Skin epidermis (tissue), 12 donors: ENCODE measurements around the gene MGAT5.

ENCODE experiments used
- H3K27ac ChIP-seq, 21 experiments: fragments of 200-600 bp; sonication (generic) in 11 of 21; one replicate each; pipeline ENCODE4 v1.5.0; 2020; ENCODE audit warnings: mild to moderate bottlenecking in 3 of 21, inconsistent platforms in 2 of 21, moderate library complexity in 2 of 21
- H3K4me3 ChIP-seq, 7 experiments: fragments of 200-600 bp; sonication (generic) in 2 of 7; one replicate each; pipeline ENCODE4 v1.5.0; 2020; ENCODE audit warnings: inconsistent platforms in 2 of 7, mild to moderate bottlenecking in 2 of 7, moderate library complexity in 1 of 7

MGAT5 gene

DNA sequence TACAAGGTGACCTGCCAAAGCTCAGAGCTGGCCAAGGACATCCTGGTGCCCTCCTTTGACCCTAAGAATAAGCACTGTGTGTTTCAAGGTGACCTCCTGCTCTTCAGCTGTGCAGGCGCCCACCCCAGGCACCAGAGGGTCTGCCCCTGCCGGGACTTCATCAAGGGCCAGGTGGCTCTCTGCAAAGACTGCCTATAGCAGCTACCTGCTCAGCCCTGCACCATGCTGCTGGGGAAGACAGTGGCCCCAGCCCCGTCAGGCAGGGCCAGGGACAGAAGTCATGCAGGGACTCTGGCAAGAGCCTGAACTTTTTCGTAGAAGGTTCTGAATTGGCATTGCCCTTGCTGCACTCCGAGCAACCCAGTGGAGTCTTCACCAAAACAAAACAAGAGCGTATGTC, 194.8 kb downstream of the MGAT5 start:
- no peak overlapping the region for H3K4me3 ChIP-seq
- no peak overlapping the region for H3K27ac ChIP-seq

DNA sequence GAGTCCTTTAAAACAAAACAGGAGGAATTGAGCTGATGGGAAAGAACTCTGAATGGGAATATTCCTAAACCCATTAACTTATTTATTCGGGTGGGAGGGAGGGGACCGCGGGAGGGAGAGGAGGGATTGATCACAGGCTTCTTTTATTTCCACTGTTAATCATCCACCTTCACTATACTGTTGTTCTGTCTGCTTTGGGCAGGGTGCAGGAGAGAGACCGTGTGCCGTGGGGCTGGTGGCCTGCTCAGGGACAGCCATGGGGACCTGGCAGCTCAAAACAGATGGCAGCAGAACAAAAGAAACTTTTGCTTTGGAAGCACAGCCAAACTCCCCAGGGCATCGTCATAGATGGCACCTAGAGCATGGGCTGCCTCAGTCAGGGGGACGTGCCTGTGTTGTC, 195.3 kb downstream of the MGAT5 start:
- H3K4me3 ChIP-seq = no peak overlapping the region

DNA sequence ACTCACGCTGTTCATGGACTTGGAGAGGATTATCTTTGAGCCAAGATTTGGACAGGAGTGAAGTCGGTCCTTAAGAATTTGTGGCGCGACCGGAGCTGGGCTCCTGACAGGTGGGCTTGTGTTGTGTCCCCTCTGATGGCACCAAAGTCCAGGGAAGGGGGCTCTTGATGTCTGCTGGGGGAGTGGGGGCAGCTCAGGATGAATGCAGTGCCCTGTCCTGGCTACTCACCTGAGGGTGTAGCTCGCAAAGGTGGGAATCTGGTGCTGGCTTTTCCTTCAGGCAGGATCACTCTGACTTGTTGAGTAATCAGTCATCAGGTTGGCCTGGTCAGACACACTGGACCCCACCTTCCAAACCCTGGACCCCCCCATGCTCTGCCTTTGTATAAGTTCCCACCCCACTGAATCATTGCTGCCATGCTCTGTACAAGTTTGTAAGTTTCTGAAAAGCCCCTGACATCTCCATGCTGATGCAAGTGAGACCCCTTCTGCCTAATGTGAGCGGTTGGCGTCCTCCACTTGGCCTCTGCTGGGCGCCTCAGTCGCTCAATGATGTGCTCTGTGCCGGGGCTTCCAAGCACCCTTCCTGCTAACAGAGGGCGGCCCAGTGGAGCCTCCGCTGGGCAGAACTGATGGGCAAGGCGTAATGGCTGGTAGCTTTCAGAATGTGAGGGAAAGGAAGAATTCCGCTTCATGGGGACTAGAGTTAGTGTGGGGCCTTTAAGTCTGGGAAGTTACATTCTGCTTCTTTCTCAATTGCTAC, 196.1 kb downstream of the MGAT5 start:
- Histone ChIP-seq H3K4me3 (no peak overlapping the region), H3K27ac (no peak overlapping the region)

More for the DNA sequence above, 195.3 kb downstream of the MGAT5 start:
- H3K27ac ChIP-seq = no peak overlapping the region

DNA sequence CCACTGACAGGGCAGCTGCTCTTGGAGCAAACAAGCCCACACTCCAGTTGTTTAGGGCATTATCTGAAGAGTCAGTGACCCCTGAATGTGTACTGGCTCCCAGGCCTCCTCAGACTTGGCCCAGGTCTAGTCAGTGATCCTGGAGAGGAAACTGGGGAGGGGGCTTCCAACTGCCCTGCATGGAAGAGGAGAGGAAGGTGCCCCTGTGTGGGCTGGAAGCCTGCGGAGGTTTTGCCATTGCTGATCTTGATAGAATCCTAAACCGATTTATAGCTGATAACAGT, 197.4 kb downstream of the MGAT5 start:
- H3K27ac ChIP-seq = no peak overlapping the region
- H3K4me3 ChIP-seq = no peak overlapping the region

DNA sequence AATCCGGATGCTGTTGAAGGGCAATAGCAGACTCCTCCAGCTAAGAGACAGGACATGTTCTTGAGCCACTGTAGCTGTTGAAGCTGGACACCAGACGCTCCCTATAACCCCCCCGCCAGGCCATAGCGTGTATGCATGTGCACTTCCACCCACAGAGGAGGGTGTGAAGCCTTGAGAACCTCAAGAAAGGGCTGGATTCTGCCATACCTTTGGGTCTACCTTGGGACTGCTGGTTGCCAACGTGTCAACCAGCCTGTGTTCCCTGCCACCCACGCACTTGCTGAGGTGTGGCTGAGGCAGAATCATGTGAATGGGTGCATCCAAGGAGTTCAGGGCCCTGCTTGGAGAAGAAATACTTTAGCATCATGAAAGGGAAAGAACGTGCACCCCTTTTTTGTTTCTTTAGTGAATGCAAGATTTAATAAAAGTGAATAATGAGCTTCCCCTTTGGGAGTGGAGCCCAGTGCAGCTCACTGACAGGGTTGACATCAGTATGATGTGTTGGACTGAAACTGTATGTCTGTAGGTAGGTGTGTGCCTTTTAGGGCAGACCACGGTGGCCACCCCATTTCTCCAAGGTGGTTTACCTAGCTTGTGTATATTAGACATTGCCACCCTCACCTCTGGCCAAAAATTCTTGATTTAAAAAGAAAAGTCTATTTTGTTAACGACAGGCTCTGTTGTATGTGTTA, 198.3 kb downstream of the MGAT5 start:
- H3K27ac ChIP-seq = no peak overlapping the region
- no peak overlapping the region for H3K4me3 ChIP-seq

DNA sequence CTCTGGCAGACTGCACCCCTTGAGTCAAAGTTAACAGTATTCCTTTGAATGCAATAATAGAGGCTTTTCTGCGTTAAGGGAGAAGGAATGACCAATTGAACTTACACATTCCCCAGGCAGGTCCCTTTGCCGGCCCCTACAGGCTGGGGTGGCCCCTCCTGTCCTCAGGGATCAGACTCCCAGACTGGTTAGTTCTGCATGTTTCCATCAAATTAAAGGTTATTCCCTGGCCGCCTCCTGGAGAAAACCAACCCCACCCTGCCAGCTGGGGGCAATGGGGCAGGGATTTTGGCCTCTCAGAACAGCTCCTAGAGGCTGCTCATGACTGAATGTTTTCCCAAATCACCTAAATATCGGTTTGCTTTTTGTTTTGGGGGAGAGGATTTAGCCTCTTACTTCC, 199.6 kb downstream of the MGAT5 start:
- no peak overlapping the region for H3K27ac ChIP-seq
- H3K4me3 ChIP-seq = no peak overlapping the region

DNA sequence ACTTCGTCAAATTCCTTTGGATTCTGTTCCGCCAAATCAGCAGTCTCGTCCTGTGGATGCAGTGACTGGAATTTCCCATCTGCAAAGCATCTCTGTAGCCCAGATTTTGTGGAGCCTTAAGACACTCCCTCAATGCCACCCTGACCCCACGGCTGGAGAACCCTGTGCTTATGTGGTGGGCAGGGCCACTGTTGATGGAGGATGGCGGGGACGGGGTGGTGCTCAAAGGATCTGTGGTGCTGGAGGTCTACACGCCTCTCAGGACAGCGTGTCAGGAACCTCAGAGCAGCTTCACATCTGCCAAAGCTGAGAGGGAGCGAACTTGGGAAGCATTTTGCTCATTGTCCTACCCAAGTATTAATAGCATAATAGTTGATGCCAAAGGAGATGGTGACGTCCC, 200.1 kb downstream of the MGAT5 start:
- Histone ChIP-seq H3K27ac (no peak overlapping the region), H3K4me3 (no peak overlapping the region)

DNA sequence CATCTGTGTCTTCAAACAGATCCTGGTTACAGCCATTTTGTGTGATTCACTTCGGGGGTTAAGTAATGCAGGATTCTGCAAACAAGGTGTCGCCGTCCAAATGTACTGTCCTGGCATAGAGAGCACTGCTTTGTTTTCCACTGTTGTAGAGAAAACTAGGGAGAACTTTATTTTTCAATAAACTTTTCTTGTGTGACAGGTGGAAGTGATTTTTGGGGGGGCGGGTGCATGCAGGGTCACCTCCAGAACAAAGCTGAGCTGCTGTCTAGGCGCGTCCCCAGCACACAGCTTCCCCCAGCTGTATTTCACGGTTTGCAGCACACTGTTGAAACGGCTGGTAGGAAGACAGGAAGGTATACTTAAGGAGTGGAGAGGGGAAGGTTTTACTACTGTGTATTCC, 200.6 kb downstream of the MGAT5 start:
- no peak overlapping the region for H3K4me3 ChIP-seq
- H3K27ac ChIP-seq = no peak overlapping the region

DNA sequence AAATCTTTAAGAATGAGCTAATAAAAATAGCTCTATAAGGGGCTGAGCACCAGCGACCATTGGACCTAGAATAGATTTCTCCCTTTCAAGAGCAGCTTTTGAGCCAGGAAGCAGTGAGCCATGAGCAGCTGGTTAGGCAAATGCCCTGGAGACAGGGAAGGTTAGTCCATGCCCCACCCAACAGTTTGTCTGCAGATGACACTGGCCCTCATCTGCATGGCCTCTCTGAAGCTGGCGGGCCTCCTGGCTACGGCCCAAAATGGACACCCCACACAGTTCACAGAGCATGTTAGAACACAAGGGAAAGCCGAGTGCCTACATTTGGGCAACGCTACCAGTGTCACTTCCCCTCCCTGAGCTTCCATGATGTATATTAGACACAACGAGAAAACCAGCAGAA, 201.1 kb downstream of the MGAT5 start:
- no peak overlapping the region for H3K27ac ChIP-seq

DNA sequence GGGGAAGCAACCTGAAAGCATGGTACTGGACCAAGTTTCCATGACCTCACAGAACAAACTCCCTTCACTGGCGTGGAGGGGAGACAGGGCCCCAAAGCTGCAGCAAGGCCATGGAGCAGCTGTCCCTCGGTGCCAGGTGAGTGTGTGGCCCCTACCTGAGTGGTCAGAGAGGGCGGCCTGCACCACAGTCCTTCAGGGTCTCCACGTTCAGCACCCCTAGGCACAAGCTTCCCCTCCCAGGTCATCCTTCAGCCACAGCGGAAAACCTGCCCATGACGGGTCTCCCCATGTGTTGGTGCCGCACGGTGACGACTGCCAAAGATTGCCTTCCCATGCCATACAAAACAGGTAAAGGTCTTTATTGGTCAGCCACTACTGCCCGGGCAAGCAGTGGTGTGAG, 201.6 kb downstream of the MGAT5 start:
- H3K27ac ChIP-seq = no peak overlapping the region
- H3K4me3 ChIP-seq = no peak overlapping the region

More for the DNA sequence above, 201.1 kb downstream of the MGAT5 start:
- no peak overlapping the region for H3K4me3 ChIP-seq

DNA sequence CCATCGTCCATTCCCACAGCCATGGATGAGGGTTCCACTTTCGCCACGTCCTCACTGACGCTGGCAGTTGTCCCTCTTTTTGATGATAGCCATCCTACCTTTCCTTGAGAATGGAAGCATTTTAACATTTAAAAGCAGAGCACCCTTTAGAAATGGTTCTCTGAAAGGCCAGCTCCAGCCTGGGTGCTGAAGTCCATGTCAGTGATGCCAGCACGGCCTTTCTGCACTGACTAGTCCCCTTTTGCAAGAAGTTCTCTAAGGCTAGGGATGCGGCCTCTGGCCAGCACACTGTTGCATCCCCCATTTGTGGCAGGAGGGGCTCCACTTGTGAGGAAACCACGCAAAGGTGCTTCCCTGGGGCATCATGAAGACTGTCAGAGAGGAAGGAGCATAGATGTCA, 203.5 kb downstream of the MGAT5 start:
- H3K27ac ChIP-seq = no peak overlapping the region
- H3K4me3 ChIP-seq = no peak overlapping the region

DNA sequence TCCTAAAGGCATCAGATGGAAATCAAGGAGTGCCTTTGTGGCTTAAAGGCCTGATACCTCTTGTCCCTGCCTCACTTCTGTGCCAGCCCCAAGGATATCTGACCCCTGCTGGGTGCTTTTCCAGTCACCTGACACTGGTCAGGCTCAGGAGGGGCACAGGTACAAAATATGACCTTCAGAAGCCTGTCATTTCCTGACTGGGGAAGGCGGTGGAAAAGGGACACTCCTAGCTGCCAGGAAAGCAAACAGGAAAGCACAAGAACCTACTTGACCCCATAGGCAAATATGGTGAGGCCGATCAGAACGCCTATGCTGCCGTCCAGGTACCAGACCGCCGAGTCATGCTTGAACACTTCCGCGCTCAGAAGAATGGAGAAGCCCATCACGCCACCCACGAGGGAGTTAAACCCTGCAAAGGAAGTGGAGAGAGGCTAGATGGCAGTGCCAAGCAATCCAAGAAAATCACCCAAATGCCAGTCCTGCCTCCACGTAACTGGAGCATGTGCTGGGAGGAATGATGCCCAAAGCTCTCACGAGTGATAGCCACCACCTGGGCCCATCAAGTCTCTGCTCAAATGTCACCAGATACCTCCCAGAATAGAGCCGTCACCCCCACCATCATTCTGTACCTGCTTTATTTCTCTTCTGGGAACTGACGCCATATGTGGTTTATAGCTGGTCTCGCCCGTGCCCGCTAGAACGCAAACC, 204.0 kb downstream of the MGAT5 start:
- no peak overlapping the region for H3K27ac ChIP-seq
- H3K4me3 ChIP-seq = no peak overlapping the region

DNA sequence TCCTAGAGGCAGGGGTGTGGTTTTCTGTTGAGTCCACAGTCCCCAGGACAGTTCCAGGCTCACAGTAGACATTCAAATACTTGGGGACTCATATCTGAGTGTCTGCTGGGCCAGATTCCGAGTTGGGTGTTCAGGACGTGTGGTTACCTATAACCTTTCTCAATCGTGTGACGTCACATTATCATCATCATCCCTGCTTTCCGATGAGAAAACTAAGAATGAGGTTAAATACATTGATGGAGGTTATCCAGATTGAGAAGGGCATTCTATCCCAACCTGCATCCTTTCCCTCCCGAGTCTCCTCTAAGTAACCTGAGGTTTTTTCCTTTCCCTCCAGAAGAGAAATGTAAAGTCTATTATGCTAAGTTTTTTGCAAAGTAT, 204.6 kb downstream of the MGAT5 start:
- no peak overlapping the region for H3K4me3 ChIP-seq
- no peak overlapping the region for H3K27ac ChIP-seq

DNA sequence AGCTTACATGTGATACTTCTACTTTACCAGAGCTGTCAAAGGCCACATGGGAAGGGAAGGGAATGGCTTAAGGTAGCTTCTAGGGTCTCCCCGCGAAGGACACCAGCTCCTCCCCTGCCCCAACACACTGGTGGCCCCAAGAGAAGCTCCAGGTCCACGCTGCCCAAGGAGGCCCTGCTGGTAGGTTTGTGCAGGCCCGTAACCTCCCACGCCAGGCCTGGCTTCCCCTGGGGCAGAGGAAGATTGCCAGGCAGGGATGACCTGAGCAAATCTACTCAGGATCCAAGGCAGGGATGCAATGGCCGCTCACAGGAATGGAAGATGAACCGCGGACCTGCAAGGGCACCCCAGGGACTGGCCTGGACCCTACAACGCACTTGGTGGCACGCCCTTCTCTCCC, 205.1 kb downstream of the MGAT5 start:
- H3K27ac ChIP-seq = no peak overlapping the region
- no peak overlapping the region for H3K4me3 ChIP-seq

DNA sequence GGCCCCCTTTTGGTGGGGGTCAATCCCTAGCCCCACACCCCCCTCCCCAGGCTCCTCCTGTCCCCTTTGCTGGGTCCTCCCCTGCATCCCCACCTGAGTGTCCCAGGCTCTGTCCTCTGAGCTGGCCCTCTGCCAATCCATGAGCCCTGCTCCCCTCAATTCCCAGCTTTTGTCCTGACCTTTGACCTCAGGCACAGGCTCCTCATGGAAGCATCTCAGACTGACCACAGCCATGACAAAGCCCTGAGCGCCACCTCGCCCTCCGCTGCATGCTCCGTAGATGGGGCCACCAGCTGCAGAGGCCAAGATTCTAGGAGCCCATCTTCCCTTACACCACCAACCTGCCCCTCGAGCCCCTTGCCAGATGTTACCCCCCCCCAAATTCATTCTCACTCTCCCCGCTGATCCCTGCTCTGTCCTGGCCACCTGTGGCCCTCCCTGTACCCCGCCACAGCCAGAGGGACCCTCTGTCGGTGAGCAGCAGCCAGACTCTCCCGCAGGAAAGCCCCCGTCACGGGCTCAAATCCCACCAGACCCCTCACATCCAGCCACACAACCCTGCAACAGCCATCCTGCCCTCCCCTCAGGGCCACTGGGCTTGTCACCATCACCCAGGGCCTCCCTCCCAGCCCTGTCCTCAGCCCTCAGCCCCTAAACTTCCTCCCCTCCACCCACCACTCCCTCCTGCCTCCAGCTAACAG, 206.0 kb downstream of the MGAT5 start:
- no peak overlapping the region for H3K27ac ChIP-seq
- H3K4me3 ChIP-seq = no peak overlapping the region

DNA sequence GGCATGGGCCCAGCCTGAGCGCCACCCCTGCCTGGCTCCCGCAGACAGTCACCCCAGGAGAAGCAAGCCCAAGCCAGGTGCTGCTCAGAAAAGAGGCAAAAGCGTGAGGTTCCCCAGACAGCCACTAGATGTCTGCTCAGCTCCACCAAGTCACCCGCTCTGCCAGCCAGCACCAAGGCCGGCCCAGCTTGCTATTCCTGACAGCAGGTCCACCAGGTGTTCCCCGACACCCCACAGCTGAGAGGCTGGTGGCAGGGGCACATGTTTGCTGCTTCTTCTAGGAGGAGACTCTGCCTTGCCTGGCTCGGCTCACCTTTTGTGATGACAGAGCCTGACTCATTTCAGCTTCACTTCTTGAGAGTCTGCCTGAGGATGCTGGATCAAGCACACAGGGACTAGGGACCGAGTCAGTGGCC, 206.7 kb downstream of the MGAT5 start:
- H3K27ac ChIP-seq = peak overlapping the region in 1 of 21 experiments; percentile 43

DNA sequence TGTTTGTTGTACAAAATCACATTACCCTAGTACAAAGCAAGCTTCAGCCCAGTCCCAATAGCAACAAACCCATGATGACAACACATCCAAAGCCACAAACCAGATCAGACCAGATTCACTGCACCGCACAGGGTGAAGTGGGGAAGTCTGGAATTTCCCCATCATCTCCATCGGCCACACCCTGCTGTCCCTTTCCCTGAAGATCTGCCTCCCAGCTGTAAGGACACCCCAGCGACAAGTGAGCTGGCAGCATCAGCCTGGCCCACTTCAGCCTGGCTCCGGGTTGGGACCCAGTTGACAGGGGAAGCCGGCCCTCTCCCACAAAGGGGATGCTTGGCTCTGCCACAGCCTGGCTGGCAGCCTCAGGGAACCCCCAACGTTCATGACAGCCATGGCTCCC, 207.6 kb downstream of the MGAT5 start:
- no peak overlapping the region for H3K27ac ChIP-seq
- H3K4me3 ChIP-seq = no peak overlapping the region

More for the DNA sequence above, 206.7 kb downstream of the MGAT5 start:
- H3K4me3 ChIP-seq = no peak overlapping the region

DNA sequence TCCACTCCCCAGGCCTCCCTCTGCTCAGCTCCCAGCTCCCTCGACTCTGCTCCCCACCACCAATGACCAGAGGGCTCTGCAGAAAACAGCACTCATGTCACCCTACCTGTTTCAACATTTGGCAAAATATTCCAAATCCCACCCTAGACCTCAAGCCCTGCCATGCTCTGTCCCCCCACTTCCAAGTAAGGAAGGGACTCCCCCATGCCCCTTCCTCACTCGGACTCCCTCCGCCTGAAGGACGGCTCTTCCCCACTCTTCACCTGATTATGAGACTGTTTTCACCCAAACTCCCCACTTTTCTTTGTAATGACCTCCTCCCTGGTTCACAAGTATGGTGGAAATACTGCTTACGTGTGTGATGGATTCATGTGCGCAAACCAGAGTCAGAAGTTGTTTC, 208.4 kb downstream of the MGAT5 start:
- no peak overlapping the region for H3K27ac ChIP-seq
- H3K4me3 ChIP-seq = no peak overlapping the region

DNA sequence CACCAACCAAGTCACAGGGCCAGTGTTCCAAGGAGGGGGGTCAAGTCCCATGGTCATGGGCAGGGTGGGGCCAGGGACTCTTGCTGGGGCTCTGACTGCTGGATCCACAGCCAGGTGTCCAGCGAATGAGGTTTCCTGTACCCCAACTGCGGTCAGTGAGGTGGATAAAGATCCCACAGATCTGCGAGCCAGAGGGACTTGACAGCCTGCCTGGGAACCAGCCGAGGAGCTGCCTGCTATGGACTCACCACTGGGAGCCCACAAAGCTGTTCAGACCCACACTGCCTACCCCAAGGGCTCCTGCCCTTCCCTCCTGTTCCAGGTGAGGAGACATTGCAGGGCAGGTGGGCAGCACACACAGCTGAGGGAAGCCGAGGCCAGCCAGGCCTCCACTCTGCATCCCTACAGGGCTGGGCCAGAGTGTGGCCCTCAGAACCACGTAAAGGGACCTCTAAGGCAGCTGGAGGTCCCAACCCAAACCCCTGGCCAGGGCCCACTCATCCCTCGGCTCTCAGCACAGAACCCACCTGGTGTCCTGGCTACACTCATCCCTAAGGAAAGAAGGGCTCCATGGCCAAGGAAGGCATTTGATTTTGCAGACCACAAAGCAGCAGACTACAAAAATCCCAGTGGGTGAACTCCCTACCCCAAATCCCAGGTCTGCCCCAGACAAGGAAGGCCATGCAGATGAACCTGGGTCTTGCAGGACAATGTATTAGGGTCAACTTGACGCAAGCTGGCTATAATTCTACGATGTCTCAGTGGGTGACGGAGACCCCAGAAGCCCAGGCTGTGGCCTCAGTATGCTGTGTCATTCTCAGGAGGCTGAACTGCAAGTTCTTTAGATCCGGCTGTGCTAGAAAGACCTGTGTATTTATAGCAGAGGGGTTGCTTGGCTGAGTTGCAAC, 209.2 kb downstream of the MGAT5 start:
- Histone ChIP-seq H3K4me3 (no peak overlapping the region), H3K27ac (no peak overlapping the region)

DNA sequence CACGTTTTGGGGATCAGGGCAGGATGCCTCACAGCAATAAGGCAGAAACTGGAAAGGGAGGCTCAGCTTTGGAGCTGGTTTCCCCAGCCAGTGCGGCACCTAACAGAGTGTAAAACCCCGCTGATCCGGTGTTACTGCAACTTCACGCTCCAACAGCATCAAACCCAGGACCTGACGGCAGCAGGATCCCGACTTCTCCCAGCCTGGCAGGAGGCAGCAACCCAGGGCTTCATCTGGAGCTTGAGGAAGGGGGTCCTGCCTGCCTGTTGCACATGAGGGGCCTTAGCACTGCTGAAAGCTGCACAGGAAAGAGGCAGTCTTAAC, 209.8 kb downstream of the MGAT5 start:
- no peak overlapping the region for H3K27ac ChIP-seq
- no peak overlapping the region for H3K4me3 ChIP-seq
